Endothelial cell of umbilical vein (primary cell): ENCODE results near the gene WNK4. TPM values are rescaled to one million over a fixed set of nuclear protein-coding genes. Genes with fewer than 3 reads are reported as not detected.

Source experiments
- BruUV-seq: library from RNA; stranded (reverse); fragments of 400-500 nt; replicated peaks from 2 replicates; lab custom pipeline; 2021; lab: Mats Ljungman, UMichigan
- CTCF ChIA-PET: fragments of 300-600, 350-600 bp; sonication (Branson Sonifier 250); formaldehyde crosslinking; loops from one replicate; lab custom pipeline; 2021; ENCODE audit warnings: antibody characterized with exemption, inconsistent platforms; lab: Charles Lee
- POLR2A ChIA-PET: fragments of 300-600, 350-600 bp; sonication (Branson Sonifier 250); formaldehyde crosslinking; loops from one replicate; lab custom pipeline; 2021; ENCODE audit warnings: antibody characterized with exemption, inconsistent platforms; lab: Charles Lee
- DNase-seq: peaks from one replicate; pipeline ENCODE4 v3.0.0-alpha.2; 2011; ENCODE audit warnings: low read depth, low spot score
- FAIRE-seq: peaks from 2 replicates; lab custom pipeline; 2011; peaks lifted over from hg19 to GRCh38; lab: Jason Lieb, UNC
- H2AFZ ChIP-seq: 2 replicates; pipeline ENCODE4 v1.6.0; 2012; ENCODE audit warnings: low read depth, low read length, control low read depth, inconsistent platforms
- H3K27ac ChIP-seq: 2 replicates; pipeline ENCODE4 v1.5.1; 2011; ENCODE audit warnings: low read depth, mild to moderate bottlenecking, control low read depth, low read length, moderate library complexity; ENCODE audit not compliant: insufficient read depth
- H3K27me3 ChIP-seq, 2 experiments: 2 replicates each; pipeline versions ENCODE4 v1.6.0 to v1.6.1; 2011; ENCODE audit warnings: low read length in 2 of 2, mixed read lengths in 1 of 2; ENCODE audit not compliant: control insufficient read depth in 2 of 2, insufficient read depth in 2 of 2
- H3K36me3 ChIP-seq, 2 experiments: 2 replicates in 1 of 2; 3 replicates in 1 of 2; pipeline ENCODE4 v1.5.1; 2011; ENCODE audit warnings: low read length in 2 of 2, mild to moderate bottlenecking in 1 of 2, moderate library complexity in 1 of 2; ENCODE audit not compliant: control insufficient read depth in 2 of 2, insufficient read depth in 2 of 2; ENCODE audit errors: extremely low read depth in 1 of 2
- H3K4me1 ChIP-seq: 3 replicates; pipeline ENCODE4 v1.5.1; 2011; ENCODE audit warnings: mild to moderate bottlenecking, low read length; ENCODE audit not compliant: control insufficient read depth, insufficient read depth; ENCODE audit errors: extremely low read depth
- H3K4me2 ChIP-seq: 2 replicates; pipeline ENCODE4 v1.6.1; 2011; ENCODE audit warnings: low read length, control low read depth, mixed read lengths; ENCODE audit not compliant: insufficient read depth
- H3K4me3 ChIP-seq, 3 experiments: fragments of 200-600 bp in 1 of 3; sonication (generic), shearing (Covaris generic) in 1 of 3; replicated peaks in 1 of 3; 2 replicates each; pipeline ENCODE4 v1.5.1; 2011 to 2016; ENCODE audit warnings: control low read depth in 3 of 3, low read length in 3 of 3, mild to moderate bottlenecking in 2 of 3, inconsistent platforms in 1 of 3, low read depth in 1 of 3, moderate library complexity in 1 of 3; ENCODE audit not compliant: insufficient read depth in 1 of 3
- H3K79me2 ChIP-seq: 2 replicates; pipeline ENCODE4 v1.6.0; 2012; ENCODE audit warnings: low read length, inconsistent platforms; ENCODE audit not compliant: control insufficient read depth, insufficient read depth
- H3K9ac ChIP-seq: replicated peaks from 2 replicates; pipeline ENCODE3; 2011; ENCODE audit warnings: low read length, control low read depth; ENCODE audit not compliant: insufficient read depth; ENCODE audit errors: extremely low read depth
- H3K9me1 ChIP-seq: replicated peaks from 3 replicates; pipeline ENCODE4 v1.6.0; 2011; ENCODE audit warnings: mild to moderate bottlenecking, low read length; ENCODE audit not compliant: control insufficient read depth, insufficient read depth; ENCODE audit errors: extremely low read depth
- H3K9me3 ChIP-seq: replicated peaks from 2 replicates; pipeline ENCODE4 v1.5.1; 2012; ENCODE audit warnings: low read length, inconsistent platforms; ENCODE audit not compliant: control insufficient read depth, insufficient read depth
- H4K20me1 ChIP-seq: replicated peaks from 2 replicates; pipeline ENCODE3; 2011; ENCODE audit warnings: mild to moderate bottlenecking, low read length; ENCODE audit not compliant: control insufficient read depth, insufficient read depth; ENCODE audit errors: extremely low read depth
- EZH2 ChIP-seq: IDR thresholded peaks from 2 replicates; pipeline ENCODE4 v1.6.1; 2012; ENCODE audit warnings: borderline replicate concordance, low read depth, mild to moderate bottlenecking, moderate library complexity, low read length, inconsistent platforms; ENCODE audit not compliant: severe bottlenecking
- FOS ChIP-seq: IDR thresholded peaks from 2 replicates; pipeline ENCODE4 v1.6.1; 2011; ENCODE audit warnings: mild to moderate bottlenecking, low read length, moderate library complexity, borderline replicate concordance; ENCODE audit not compliant: insufficient read depth
- GATA2 ChIP-seq: IDR thresholded peaks from 2 replicates; pipeline ENCODE4 v1.7.0; 2011; ENCODE audit warnings: low read depth, mild to moderate bottlenecking, moderate library complexity, mixed read lengths, low read length; ENCODE audit not compliant: insufficient read length, insufficient read depth
- JUN ChIP-seq: IDR thresholded peaks from 2 replicates; pipeline ENCODE4 v1.6.1; 2011; ENCODE audit warnings: borderline replicate concordance, low read depth; ENCODE audit not compliant: insufficient read length, insufficient read depth
- MYC ChIP-seq: IDR thresholded peaks from one replicate; pipeline ENCODE4 v1.6.1; 2011; ENCODE audit warnings: mild to moderate bottlenecking, low read depth, low read length
- POLR2A ChIP-seq: IDR thresholded peaks from 2 replicates; pipeline ENCODE4 v1.6.1; 2012; ENCODE audit warnings: low read depth, mild to moderate bottlenecking, control low read depth, low read length
- POLR2AphosphoS5 ChIP-seq: IDR thresholded peaks from 2 replicates; pipeline ENCODE4 v1.6.1; 2012; ENCODE audit warnings: low read depth, mild to moderate bottlenecking, control low read depth, low read length, moderate library complexity; ENCODE audit not compliant: insufficient read depth
- dilution Hi-C: fragments of 300-500 bp; cut with MboI; formaldehyde crosslinking; loops from one replicate; pipeline ENCODE4 v1.15.0; 2019; ENCODE audit warnings: low sequenced_read_pairs; ENCODE audit not compliant: extremely low pct_ligation_motif_present
- intact Hi-C: fragments of 100-400 bp; cut with micrococcal nuclease; formaldehyde crosslinking; loops from one replicate; pipeline ENCODE4 v1.10.0; 2022
- polyA plus RNA-seq, 4 experiments: library from polyadenylated mRNA; depleted of rRNA in 3 of 4; stranded (reverse) in 3 of 4; unstranded in 1 of 4; fragments of >200 nt; gene quantifications; 2 replicates each; pipeline versions ENCODE4 v1.2.1 to v1.2.3, GENCODE V29; 2011 to 2012; ENCODE audit warnings: missing spikeins in 1 of 4
- total RNA-seq: library from RNA; stranded (reverse); gene quantifications from 2 replicates; pipeline ENCODE4 v1.2.3, GENCODE V29; 2021
- TF ChIP-seq, protein P1 (sequence below): IDR thresholded peaks from 2 replicates; pipeline ENCODE4 v1.6.1; 2011; ENCODE audit not compliant: insufficient read depth, insufficient read length
- TF ChIP-seq, protein P2 (sequence below), 2 donors: IDR thresholded peaks; 1 replicate in 1 of 2; 2 replicates in 1 of 2; pipeline ENCODE4 v1.5.1; 2011; ENCODE audit warnings: low read length in 2 of 2, mild to moderate bottlenecking in 2 of 2, moderate library complexity in 2 of 2, control low read depth in 1 of 2, inconsistent platforms in 1 of 2, low read depth in 1 of 2; ENCODE audit not compliant: insufficient read depth in 1 of 2; ENCODE audit errors: extremely low read depth in 1 of 2

Gene WNK4
- total and polyA plus RNA-seq, 2 donors (not counting 3 experiments of a cell fraction or from before 2014, with no cell fraction given): 0.84 to 1.9 TPM

DNA sequence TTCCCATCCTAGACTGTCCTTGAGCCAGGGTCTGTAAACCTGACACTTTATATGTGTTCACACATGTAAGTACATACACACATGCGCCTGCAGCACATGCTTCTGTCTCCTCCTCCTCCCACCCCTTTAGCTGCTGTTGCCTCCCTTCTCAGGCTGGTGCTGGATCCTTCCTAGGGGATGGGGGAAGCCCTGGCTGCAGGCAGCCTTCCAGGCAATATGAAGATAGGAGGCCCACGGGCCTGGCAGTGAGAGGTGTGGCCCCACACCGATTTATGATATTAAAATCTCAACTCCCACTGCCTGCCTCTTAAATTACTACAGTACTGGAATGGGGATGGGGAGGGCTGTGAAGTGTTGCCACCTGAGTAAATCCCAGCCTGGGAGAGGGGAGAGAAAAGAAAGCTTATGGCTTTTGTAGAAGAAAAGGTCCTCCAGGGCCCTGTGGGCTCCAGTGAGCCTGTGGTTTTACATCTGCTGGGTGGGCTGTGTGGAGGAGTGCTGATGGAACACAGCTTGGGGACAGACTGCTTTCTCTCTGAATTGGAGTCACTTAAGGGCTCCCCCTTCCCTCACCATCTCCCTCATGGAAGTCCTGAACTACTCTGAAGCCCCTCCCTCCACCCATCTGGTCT lies 990 bp upstream of the WNK4 start:
- dilution Hi-C loops: no loop called here
- no peaks in the 10 kb centered on the region for H3K9me3 ChIP-seq
- H3K27ac ChIP-seq: no peak overlapping the region
- TF ChIP-seq POLR2AphosphoS5 (no peak), MYC (no peak), JUN (no peak), GATA2 (no peak), POLR2A (no peak), EZH2 (no peak), FOS (no peak)
- TF ChIP-seq, protein P1, sequence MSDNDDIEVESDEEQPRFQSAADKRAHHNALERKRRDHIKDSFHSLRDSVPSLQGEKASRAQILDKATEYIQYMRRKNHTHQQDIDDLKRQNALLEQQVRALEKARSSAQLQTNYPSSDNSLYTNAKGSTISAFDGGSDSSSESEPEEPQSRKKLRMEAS: no peak
- TF ChIP-seq, protein P2, sequence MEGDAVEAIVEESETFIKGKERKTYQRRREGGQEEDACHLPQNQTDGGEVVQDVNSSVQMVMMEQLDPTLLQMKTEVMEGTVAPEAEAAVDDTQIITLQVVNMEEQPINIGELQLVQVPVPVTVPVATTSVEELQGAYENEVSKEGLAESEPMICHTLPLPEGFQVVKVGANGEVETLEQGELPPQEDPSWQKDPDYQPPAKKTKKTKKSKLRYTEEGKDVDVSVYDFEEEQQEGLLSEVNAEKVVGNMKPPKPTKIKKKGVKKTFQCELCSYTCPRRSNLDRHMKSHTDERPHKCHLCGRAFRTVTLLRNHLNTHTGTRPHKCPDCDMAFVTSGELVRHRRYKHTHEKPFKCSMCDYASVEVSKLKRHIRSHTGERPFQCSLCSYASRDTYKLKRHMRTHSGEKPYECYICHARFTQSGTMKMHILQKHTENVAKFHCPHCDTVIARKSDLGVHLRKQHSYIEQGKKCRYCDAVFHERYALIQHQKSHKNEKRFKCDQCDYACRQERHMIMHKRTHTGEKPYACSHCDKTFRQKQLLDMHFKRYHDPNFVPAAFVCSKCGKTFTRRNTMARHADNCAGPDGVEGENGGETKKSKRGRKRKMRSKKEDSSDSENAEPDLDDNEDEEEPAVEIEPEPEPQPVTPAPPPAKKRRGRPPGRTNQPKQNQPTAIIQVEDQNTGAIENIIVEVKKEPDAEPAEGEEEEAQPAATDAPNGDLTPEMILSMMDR (IDR thresholded peaks at IDR 0.05; ENCODE audit: extremely low read depth in 1 of 2, insufficient read depth in 1 of 2, low read depth in 1 of 2, low read length in 2 of 2): no peak
- no peak overlapping the region for H2AFZ ChIP-seq
- BruUV-seq: no TSS peak
- peaks cover 3 to 7% of the 10 kb centered on the region in 2 experiments for H3K27me3 ChIP-seq
- no peaks in the 10 kb centered on the region for H3K9me1 ChIP-seq
- H3K9ac ChIP-seq: no peak overlapping the region
- no peak overlapping the region for H3K4me2 ChIP-seq
- H3K36me3 ChIP-seq: peaks cover 0 to 8% of the 10 kb centered on the region in 2 experiments
- ChIA-PET CTCF (interaction anchor here (4.7 kb wide), 1 partner anchor 16 kb away, joined by 44 read pairs; no protein-coding TSS in a partner anchor), POLR2A (no interaction called here)
- DNase-seq: no peak
- H3K4me1 ChIP-seq: peaks cover 46% of the 10 kb centered on the region
- H4K20me1 ChIP-seq: no peaks in the 10 kb centered on the region
- intact Hi-C loops: no loop called here
- H3K4me3 ChIP-seq: no peak overlapping the region
- H3K79me2 ChIP-seq: no peaks in the 10 kb centered on the region
- FAIRE-seq: peak; percentile 40
